Endothelial cell of hepatic sinusoid (primary cell): ENCODE measurements around the gene MED26.

Experiments
- in situ Hi-C: cut with HindIII; loops from 2 replicates; pipeline ENCODE4 v1.10.0; 2017; ENCODE audit warnings: low sequenced_read_pairs

Gene MED26

GRCh38 chr19:16650821-16651220 is 22.8 kb upstream of the MED26 start:
- in situ Hi-C loops: no loop called here

GRCh38 chr19:16649734-16650133 is 21.7 kb upstream of the MED26 start:
- in situ Hi-C loops: no loop called here

GRCh38 chr19:16645140-16645539 is 17.1 kb upstream of the MED26 start:
- in situ Hi-C loops: no loop called here

- in situ Hi-C loops: no loop called here
Observed at GRCh38 chr19:16641695-16642094, 13.7 kb upstream of the MED26 start.

- in situ Hi-C loops: no loop called here
Observed at GRCh38 chr19:16640951-16641350, 12.9 kb upstream of the MED26 start.

GRCh38 chr19:16638666-16639065 is 10.7 kb upstream of the MED26 start:
- in situ Hi-C loops: no loop called here

- in situ Hi-C loops: no loop called here
Observed at GRCh38 chr19:16637535-16637934, 9.5 kb upstream of the MED26 start.

GRCh38 chr19:16631465-16631864 is 3.5 kb upstream of the MED26 start:
- in situ Hi-C loops: no loop called here

- in situ Hi-C loops: no loop called here
Observed at GRCh38 chr19:16628984-16629691, 1.1 kb upstream of the MED26 start.

- in situ Hi-C loops: no loop called here
Observed at GRCh38 chr19:16627928-16628182, 149 bp downstream of the MED26 start.

- in situ Hi-C loops: no loop called here
Observed at GRCh38 chr19:16627193-16627927, 644 bp downstream of the MED26 start.

- in situ Hi-C loops: no loop called here
Observed at GRCh38 chr19:16626796-16627192, 1.2 kb downstream of the MED26 start.

GRCh38 chr19:16625163-16625958 is 2.6 kb downstream of the MED26 start:
- in situ Hi-C loops: no loop called here

GRCh38 chr19:16624236-16624635 is 3.8 kb downstream of the MED26 start:
- in situ Hi-C loops: loop anchor here (5.0 kb wide), 1 partner anchor 52 kb away; the partner anchor contains the start of gene SLC35E1

- in situ Hi-C loops: loop anchor here (5.0 kb wide), 1 partner anchor 51 kb away; the partner anchor contains the start of gene SLC35E1
Observed at GRCh38 chr19:16623576-16623975, 4.4 kb downstream of the MED26 start.

- in situ Hi-C loops: loop anchor here (5.0 kb wide), 1 partner anchor 51 kb away; the partner anchor contains the start of gene SLC35E1
Observed at GRCh38 chr19:16623066-16623465, 4.9 kb downstream of the MED26 start.

GRCh38 chr19:16621165-16621800 is 6.7 kb downstream of the MED26 start:
- in situ Hi-C loops: loop anchor here (5.0 kb wide), 1 partner anchor 49 kb away; the partner anchor contains the start of gene SLC35E1

GRCh38 chr19:16620584-16620983 is 7.4 kb downstream of the MED26 start:
- in situ Hi-C loops: loop anchor here (5.0 kb wide), 1 partner anchor 48 kb away; the partner anchor contains the start of gene SLC35E1

GRCh38 chr19:16620018-16620417 is 8.0 kb downstream of the MED26 start:
- in situ Hi-C loops: loop anchor here (5.0 kb wide), 1 partner anchor 48 kb away; the partner anchor contains the start of gene SLC35E1

GRCh38 chr19:16619457-16619856 is 8.5 kb downstream of the MED26 start:
- in situ Hi-C loops: no loop called here

GRCh38 chr19:16618248-16618647 is 9.8 kb downstream of the MED26 start:
- in situ Hi-C loops: no loop called here
